PC-3 (cell line): Measurements from ENCODE around the gene CHID1. TPM values are rescaled to one million over a fixed set of nuclear protein-coding genes. Genes with fewer than 3 reads are reported as not detected.

ENCODE experiments used
- ATAC-seq: fragments of 200-7000 bp; cut with Tn5 transposase; 2 replicates; pipeline ENCODE4 v1.9.1; 2020; ENCODE audit warnings: mild to moderate bottlenecking, moderate library complexity
- BruUV-seq: library from RNA; stranded (reverse); fragments of 400-500 nt; replicated peaks from 2 replicates; lab custom pipeline; 2021; lab: Mats Ljungman, UMichigan
- CTCF ChIA-PET: fragments of 300-600 bp; sonication (Branson Sonifier 250); formaldehyde crosslinking; loops from one replicate; lab custom pipeline; 2022; ENCODE audit warnings: antibody characterized with exemption; lab: Charles Lee
- POLR2A ChIA-PET: fragments of 300-600 bp; sonication (Branson Sonifier 250); formaldehyde crosslinking; loops from one replicate; lab custom pipeline; 2022; ENCODE audit warnings: antibody characterized with exemption; ENCODE audit not compliant: unreplicated experiment; lab: Charles Lee
- DNase-seq: peaks from one replicate; pipeline ENCODE4 v3.0.0-alpha.2; 2015
- H2AFZ ChIP-seq: fragments of 300-600 bp; sonication (generic); 2 replicates; pipeline ENCODE4 v1.6.0; 2016; ENCODE audit warnings: antibody characterized with exemption, low read length
- H3F3A ChIP-seq: fragments of 300-600 bp; sonication (generic); one replicate; pipeline ENCODE4 v1.6.0; 2017; ENCODE audit warnings: antibody characterized with exemption, low read length, control low read depth, mild to moderate bottlenecking; ENCODE audit not compliant: unreplicated experiment
- H3K27ac ChIP-seq: fragments of 300-600 bp; sonication (generic); 2 replicates; pipeline ENCODE4 v1.5.1; 2016; ENCODE audit warnings: mild to moderate bottlenecking, low read length
- H3K27me3 ChIP-seq: fragments of 300-600 bp; sonication (generic); 2 replicates; pipeline ENCODE4 v1.6.1; 2016; ENCODE audit warnings: low read length, mixed read lengths
- H3K36me3 ChIP-seq: fragments of 300-600 bp; sonication (generic); 2 replicates; pipeline ENCODE4 v1.6.1; 2016; ENCODE audit warnings: low read depth, mixed run types, low read length, mixed read lengths
- H3K4me1 ChIP-seq: fragments of 300-600 bp; sonication (generic); 2 replicates; pipeline ENCODE4 v1.5.1; 2016; ENCODE audit warnings: low read length; ENCODE audit not compliant: insufficient read depth
- H3K4me2 ChIP-seq: fragments of 300-600 bp; sonication (generic); 2 replicates; pipeline ENCODE4 v1.6.0; 2016; ENCODE audit warnings: low read length
- H3K4me3 ChIP-seq: fragments of 300-600 bp; sonication (generic); 2 replicates; pipeline ENCODE4 v1.5.1; 2016; ENCODE audit warnings: mild to moderate bottlenecking, low read length, mixed read lengths
- H3K79me2 ChIP-seq: fragments of 300-600 bp; sonication (generic); 2 replicates; pipeline ENCODE4 v1.6.1; 2017; ENCODE audit warnings: low read length, mixed read lengths
- H3K9ac ChIP-seq: fragments of 300-600 bp; sonication (generic); 2 replicates; pipeline ENCODE4 v1.6.0; 2016; ENCODE audit warnings: mild to moderate bottlenecking, low read length
- H3K9me2 ChIP-seq: fragments of 300-600 bp; sonication (generic); replicated peaks from 2 replicates; pipeline ENCODE4 v1.6.1; 2016; ENCODE audit warnings: mixed run types, low read length, mixed read lengths
- H3K9me3 ChIP-seq: fragments of 300-600 bp; sonication (generic); 2 replicates; pipeline ENCODE4 v1.6.1; 2016; ENCODE audit warnings: low read length, mixed read lengths
- H4K20me1 ChIP-seq: fragments of 300-600 bp; sonication (generic); 2 replicates; pipeline ENCODE4 v1.6.1; 2016; ENCODE audit warnings: low read length, mixed read lengths
- EZH2 ChIP-seq: fragments of 300-600 bp; sonication (generic); IDR thresholded peaks from one replicate; pipeline ENCODE4 v1.6.1; 2017; ENCODE audit warnings: antibody characterized with exemption, mild to moderate bottlenecking, low read length; ENCODE audit not compliant: unreplicated experiment
- EZH2phosphoT487 ChIP-seq: fragments of 300-600 bp; sonication (generic); IDR thresholded peaks from 2 replicates; pipeline ENCODE4 v1.6.1; 2018; ENCODE audit warnings: mild to moderate bottlenecking, antibody characterized with exemption, low read length, borderline replicate concordance
- intact Hi-C: fragments of 100-400 bp; cut with micrococcal nuclease; formaldehyde crosslinking; loops from 2 replicates; pipeline ENCODE4 v1.9.0; 2023
- total RNA-seq: library from RNA; depleted of rRNA; stranded (reverse); fragments of >200 nt; gene quantifications from 2 replicates; pipeline ENCODE4 v1.2.3, GENCODE V29; 2014
- TF ChIP-seq, protein P1 (sequence below): fragments of 300-600 bp; sonication (generic); conservative IDR thresholded peaks from 2 replicates; pipeline ENCODE4 v1.5.1; 2017; ENCODE audit warnings: antibody characterized with exemption, low read depth, mild to moderate bottlenecking, low read length

CHID1 gene
- total RNA-seq, 1 experiment from 2014 or later = 70.2 TPM

DNA sequence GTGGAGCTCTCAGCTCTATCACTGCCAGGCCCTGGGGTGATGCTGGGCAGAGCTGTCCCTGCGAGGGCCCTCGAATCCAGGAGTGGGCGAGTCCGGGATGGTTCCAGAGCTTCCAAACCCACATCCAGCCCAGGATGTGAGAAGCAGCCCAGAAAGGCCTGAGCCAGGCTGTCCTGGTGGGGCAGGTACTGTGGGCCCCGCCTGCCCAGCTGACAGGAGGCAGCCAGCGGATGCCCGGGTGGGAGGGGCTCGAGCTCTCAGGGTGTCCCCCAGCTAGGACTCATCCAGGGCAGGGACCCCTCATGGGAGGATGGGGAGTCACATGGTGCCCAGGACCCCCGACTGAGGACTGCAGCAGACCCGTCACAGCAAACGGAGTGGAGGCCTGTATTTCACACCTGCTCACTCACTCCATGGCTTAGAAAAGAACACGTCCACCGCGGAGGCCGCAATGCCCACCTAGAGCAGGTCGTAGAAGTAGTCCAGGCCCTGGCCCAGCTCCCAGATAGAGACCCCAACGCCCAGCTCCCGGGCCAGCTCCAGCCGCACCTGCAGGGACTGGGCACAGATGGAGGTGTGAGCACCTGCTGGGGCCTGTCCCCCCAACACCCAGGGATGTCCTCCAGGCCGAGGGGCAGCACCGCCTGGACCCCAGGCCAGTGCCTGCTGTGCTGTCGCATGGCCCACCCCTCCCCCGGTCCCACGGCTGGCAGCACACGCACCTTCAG is 41.0 kb downstream of the CHID1 start:
- Histone ChIP-seq H3K9ac (no peak overlapping the region), H3F3A (no peaks in the 10 kb centered on the region), H3K27ac (no peak overlapping the region), H3K9me3 (no peaks in the 10 kb centered on the region), H3K9me2 (no peaks in the 10 kb centered on the region), H3K79me2 (no peaks in the 10 kb centered on the region), H3K36me3 (no peaks in the 10 kb centered on the region), H3K4me1 (no peaks in the 10 kb centered on the region), H2AFZ (no peak overlapping the region), H3K4me2 (no peak overlapping the region), H3K27me3 (no peaks in the 10 kb centered on the region), H4K20me1 (no peaks in the 10 kb centered on the region), H3K4me3 (no peak overlapping the region)
- intact Hi-C loops = no loop called here
- CTCF ChIA-PET = interaction anchor here (0.6 to 0.7 kb wide), 2 partner anchors 182 to 419 kb away, joined by 3 to 5 read pairs; no protein-coding TSS in a partner anchor
- no TSS peak for BruUV-seq
- no peak for TF ChIP-seq EZH2
- TF ChIP-seq, protein P1, sequence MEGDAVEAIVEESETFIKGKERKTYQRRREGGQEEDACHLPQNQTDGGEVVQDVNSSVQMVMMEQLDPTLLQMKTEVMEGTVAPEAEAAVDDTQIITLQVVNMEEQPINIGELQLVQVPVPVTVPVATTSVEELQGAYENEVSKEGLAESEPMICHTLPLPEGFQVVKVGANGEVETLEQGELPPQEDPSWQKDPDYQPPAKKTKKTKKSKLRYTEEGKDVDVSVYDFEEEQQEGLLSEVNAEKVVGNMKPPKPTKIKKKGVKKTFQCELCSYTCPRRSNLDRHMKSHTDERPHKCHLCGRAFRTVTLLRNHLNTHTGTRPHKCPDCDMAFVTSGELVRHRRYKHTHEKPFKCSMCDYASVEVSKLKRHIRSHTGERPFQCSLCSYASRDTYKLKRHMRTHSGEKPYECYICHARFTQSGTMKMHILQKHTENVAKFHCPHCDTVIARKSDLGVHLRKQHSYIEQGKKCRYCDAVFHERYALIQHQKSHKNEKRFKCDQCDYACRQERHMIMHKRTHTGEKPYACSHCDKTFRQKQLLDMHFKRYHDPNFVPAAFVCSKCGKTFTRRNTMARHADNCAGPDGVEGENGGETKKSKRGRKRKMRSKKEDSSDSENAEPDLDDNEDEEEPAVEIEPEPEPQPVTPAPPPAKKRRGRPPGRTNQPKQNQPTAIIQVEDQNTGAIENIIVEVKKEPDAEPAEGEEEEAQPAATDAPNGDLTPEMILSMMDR = no peak
- TF ChIP-seq EZH2phosphoT487 = no peak
- POLR2A ChIA-PET = no interaction called here
- no peak for DNase-seq
- 0 out of 2 replicates have a peak, but pooled peaks have one; percentile 4 for ATAC-seq

DNA sequence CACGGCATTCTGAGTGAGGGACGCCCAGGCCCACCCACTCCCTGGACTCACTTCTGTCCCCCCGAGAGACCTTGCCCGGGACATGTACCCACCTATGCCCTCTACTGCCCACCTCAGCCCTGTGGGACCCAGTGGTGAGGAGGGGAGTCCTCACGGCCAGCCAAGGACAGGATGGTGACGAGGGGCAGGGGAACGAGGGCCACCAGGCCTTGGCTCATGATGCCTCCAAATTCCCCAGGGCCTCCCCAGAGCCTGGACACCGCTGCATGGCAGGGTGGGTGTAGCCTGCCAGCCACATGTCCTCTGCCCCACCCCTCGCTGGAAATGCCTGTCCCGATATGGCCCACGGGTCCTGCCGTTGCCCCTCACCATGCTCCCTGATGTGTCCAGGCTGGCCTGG is 41.8 kb downstream of the CHID1 start:
- CTCF ChIA-PET = no interaction called here

More for the DNA sequence above, 41.8 kb downstream of the CHID1 start:
- Histone ChIP-seq H3K9me2 (no peaks in the 10 kb centered on the region), H2AFZ (no peak overlapping the region), H3K4me1 (no peaks in the 10 kb centered on the region), H3K4me2 (no peak overlapping the region), H3K79me2 (no peaks in the 10 kb centered on the region), H3K4me3 (no peak overlapping the region), H4K20me1 (no peaks in the 10 kb centered on the region), H3K27ac (no peak overlapping the region), H3K9me3 (no peaks in the 10 kb centered on the region), H3K36me3 (no peaks in the 10 kb centered on the region), H3K27me3 (no peaks in the 10 kb centered on the region), H3F3A (no peaks in the 10 kb centered on the region), H3K9ac (no peak overlapping the region)
- BruUV-seq = no TSS peak
- POLR2A ChIA-PET = no interaction called here
- TF ChIP-seq, protein P1 = no peak
- no peak for TF ChIP-seq EZH2phosphoT487
- TF ChIP-seq EZH2 = no peak
- DNase-seq (no peak), ATAC-seq (no peak)
- intact Hi-C loops = no loop called here
